A673 (cell line): ENCODE results near the gene LRRC3B. TPM values are rescaled to one million over a fixed set of nuclear protein-coding genes. Genes with fewer than 3 reads are reported as not detected.

ENCODE experiments used
- BruUV-seq: library from RNA; stranded (reverse); fragments of 400-500 nt; replicated peaks from 2 replicates; lab custom pipeline; 2021; lab: Mats Ljungman, UMichigan
- CTCF ChIA-PET: fragments of 300-600 bp; sonication (Branson Sonifier 250); formaldehyde crosslinking; loops from one replicate; lab custom pipeline; 2022; ENCODE audit warnings: antibody characterized with exemption; lab: Charles Lee
- POLR2A ChIA-PET: fragments of 300-600 bp; sonication (Branson Sonifier 250); formaldehyde crosslinking; loops from one replicate; lab custom pipeline; 2022; ENCODE audit warnings: antibody characterized with exemption; ENCODE audit not compliant: low non-redundant PET; lab: Charles Lee
- DNase-seq: peaks from one replicate; pipeline ENCODE4 v3.0.0-alpha.2; 2015; ENCODE audit warnings: low spot score
- H3K27ac ChIP-seq: fragments of 200-600 bp; sonication (generic); 2 replicates; pipeline ENCODE4 v1.5.1; 2016; ENCODE audit warnings: mixed run types, low read depth, mild to moderate bottlenecking, mixed read lengths, antibody characterized with exemption, low read length; ENCODE audit not compliant: poor library complexity, severe bottlenecking
- H3K27me3 ChIP-seq: fragments of 200-600 bp; sonication (generic); replicated peaks from 2 replicates; pipeline ENCODE4 v1.6.1; 2017; ENCODE audit warnings: mixed run types, low read depth, mild to moderate bottlenecking, mixed read lengths, antibody characterized with exemption, low read length; ENCODE audit not compliant: insufficient read depth, poor library complexity
- H3K36me3 ChIP-seq: fragments of 200-600 bp; sonication (generic); 2 replicates; pipeline ENCODE4 v1.6.1; 2016; ENCODE audit warnings: mixed run types, mild to moderate bottlenecking, mixed read lengths, antibody characterized with exemption, low read length; ENCODE audit not compliant: insufficient read depth, poor library complexity, severe bottlenecking
- H3K4me1 ChIP-seq: fragments of 200-600 bp; sonication (generic); 2 replicates; pipeline ENCODE4 v1.6.1; 2017; ENCODE audit warnings: mixed run types, mild to moderate bottlenecking, mixed read lengths, antibody characterized with exemption, low read length; ENCODE audit not compliant: insufficient read depth, poor library complexity, severe bottlenecking
- H3K4me3 ChIP-seq: fragments of 200-600 bp; sonication (generic); 2 replicates; pipeline ENCODE4 v1.5.1; 2016; ENCODE audit warnings: low read depth, mixed run types, mild to moderate bottlenecking, mixed read lengths, low read length; ENCODE audit not compliant: poor library complexity, severe bottlenecking
- H3K9me3 ChIP-seq: fragments of 200-600 bp; sonication (generic); 2 replicates; pipeline ENCODE4 v1.6.1; 2016; ENCODE audit warnings: mixed run types, low read depth, mild to moderate bottlenecking, mixed read lengths, antibody characterized with exemption, low read length; ENCODE audit not compliant: poor library complexity, severe bottlenecking
- CTCF ChIP-seq: fragments of 300-800, 200-600 bp; sonication (generic); conservative IDR thresholded peaks from 2 replicates; pipeline ENCODE4 v1.5.1; 2017; ENCODE audit warnings: low read depth, mild to moderate bottlenecking, antibody characterized with exemption, low read length, moderate library complexity, mixed read lengths
- EZH2 ChIP-seq: fragments of 200-600 bp; sonication (generic); IDR thresholded peaks from 2 replicates; pipeline ENCODE4 v1.6.1; 2017; ENCODE audit warnings: borderline replicate concordance, low read depth, mild to moderate bottlenecking, mixed read lengths, antibody characterized with exemption, low read length; ENCODE audit not compliant: poor library complexity, severe bottlenecking
- intact Hi-C: fragments of 100-400 bp; cut with micrococcal nuclease; formaldehyde crosslinking; loops from one replicate; pipeline ENCODE4 v1.10.0; 2022; ENCODE audit not compliant: unreplicated experiment
- total RNA-seq: library from RNA; stranded (reverse); gene quantifications from 2 replicates; pipeline ENCODE4 v1.2.3, GENCODE V29; 2021

Gene LRRC3B
- total RNA-seq, 1 experiment from 2014 or later: not detected

- ChIA-PET CTCF (no interaction called here), POLR2A (no interaction called here)
- no peaks in the 10 kb centered on the region for H3K4me1 ChIP-seq
- no peak for TF ChIP-seq CTCF
- no peak for TF ChIP-seq EZH2
- BruUV-seq: no TSS peak
- H3K27ac ChIP-seq: no peak overlapping the region
- no peaks in the 10 kb centered on the region for H3K9me3 ChIP-seq
- H3K36me3 ChIP-seq: no peaks in the 10 kb centered on the region
- H3K4me3 ChIP-seq: no peak overlapping the region
- no peak for DNase-seq
- peaks cover 42% of the 10 kb centered on the region for H3K27me3 ChIP-seq
- intact Hi-C loops: no loop called here
These were observed 1.7 kb downstream of the LRRC3B start for GRCh38 chr3:26624209-26624765.

DNA sequence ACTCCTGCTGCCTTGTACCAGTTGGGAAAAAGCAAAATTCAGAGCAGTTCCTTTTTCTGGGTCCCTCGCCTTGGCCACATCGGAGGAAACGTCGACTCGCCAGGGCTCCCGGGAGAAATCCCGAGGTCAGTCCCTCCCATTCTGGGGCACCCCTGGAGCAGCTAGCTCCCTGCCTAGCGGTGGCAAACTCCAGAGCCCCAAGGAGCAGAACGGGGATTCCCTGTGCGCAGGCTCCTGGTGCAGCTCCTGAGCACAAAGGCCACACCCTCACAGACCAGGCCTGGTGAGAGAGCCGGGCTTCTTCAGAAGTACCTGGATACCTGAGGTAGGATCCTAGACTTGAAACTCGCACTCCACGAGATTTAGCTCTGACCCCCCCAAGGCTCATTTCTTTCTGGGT, 2.6 kb downstream of the LRRC3B start:
- ChIA-PET POLR2A (no interaction called here), CTCF (no interaction called here)
- Histone ChIP-seq H3K27me3 (peaks cover 41% of the 10 kb centered on the region), H3K36me3 (no peaks in the 10 kb centered on the region), H3K4me1 (no peaks in the 10 kb centered on the region), H3K4me3 (no peak overlapping the region), H3K9me3 (no peaks in the 10 kb centered on the region), H3K27ac (no peak overlapping the region)
- intact Hi-C loops: no loop called here
- no TSS peak for BruUV-seq
- DNase-seq: no peak
- TF ChIP-seq EZH2 (no peak), CTCF (no peak)

DNA sequence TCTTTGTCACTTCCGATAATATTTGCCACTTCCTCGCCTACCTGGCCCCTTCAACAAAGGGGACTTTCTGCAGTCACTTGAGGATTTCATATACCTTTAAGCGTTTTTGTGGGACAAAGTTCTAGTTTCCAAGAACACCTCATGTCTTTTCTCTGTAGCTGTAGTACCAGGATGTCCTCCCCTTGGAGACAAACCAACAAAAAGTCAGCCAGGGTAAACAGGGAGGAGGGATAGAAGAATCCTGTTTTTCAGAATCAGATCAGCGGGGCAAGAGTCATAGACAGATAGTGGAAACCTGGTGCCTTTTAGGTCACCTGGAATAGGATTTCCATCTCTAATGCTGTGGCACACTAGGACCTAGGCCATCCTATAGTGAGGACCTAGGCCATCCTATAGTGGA, 4.5 kb downstream of the LRRC3B start:
- CTCF ChIA-PET: no interaction called here
- Histone ChIP-seq H3K27ac (no peak overlapping the region), H3K4me3 (no peak overlapping the region), H3K9me3 (no peaks in the 10 kb centered on the region), H3K4me1 (no peaks in the 10 kb centered on the region), H3K27me3 (peaks cover 22% of the 10 kb centered on the region), H3K36me3 (no peaks in the 10 kb centered on the region)
- no peak for DNase-seq
- intact Hi-C loops: no loop called here
- TF ChIP-seq EZH2: no peak
- TF ChIP-seq CTCF: no peak
- POLR2A ChIA-PET: no interaction called here
- no TSS peak for BruUV-seq
